ENCODE measurements around the gene ZNF784.

ZNF784 gene, protein sequence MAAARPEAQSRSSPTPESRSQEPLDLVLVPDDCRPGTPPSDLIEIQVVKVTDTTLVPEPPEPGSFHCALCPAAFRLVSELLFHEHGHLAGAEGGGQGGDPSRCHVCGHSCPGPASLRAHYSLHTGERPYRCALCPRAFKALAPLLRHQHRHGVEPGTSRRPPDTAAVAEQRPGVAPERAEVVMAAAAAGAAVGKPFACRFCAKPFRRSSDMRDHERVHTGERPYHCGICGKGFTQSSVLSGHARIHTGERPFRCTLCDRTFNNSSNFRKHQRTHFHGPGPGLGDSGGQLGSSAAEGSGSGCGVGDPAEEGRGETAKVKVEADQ

DNA sequence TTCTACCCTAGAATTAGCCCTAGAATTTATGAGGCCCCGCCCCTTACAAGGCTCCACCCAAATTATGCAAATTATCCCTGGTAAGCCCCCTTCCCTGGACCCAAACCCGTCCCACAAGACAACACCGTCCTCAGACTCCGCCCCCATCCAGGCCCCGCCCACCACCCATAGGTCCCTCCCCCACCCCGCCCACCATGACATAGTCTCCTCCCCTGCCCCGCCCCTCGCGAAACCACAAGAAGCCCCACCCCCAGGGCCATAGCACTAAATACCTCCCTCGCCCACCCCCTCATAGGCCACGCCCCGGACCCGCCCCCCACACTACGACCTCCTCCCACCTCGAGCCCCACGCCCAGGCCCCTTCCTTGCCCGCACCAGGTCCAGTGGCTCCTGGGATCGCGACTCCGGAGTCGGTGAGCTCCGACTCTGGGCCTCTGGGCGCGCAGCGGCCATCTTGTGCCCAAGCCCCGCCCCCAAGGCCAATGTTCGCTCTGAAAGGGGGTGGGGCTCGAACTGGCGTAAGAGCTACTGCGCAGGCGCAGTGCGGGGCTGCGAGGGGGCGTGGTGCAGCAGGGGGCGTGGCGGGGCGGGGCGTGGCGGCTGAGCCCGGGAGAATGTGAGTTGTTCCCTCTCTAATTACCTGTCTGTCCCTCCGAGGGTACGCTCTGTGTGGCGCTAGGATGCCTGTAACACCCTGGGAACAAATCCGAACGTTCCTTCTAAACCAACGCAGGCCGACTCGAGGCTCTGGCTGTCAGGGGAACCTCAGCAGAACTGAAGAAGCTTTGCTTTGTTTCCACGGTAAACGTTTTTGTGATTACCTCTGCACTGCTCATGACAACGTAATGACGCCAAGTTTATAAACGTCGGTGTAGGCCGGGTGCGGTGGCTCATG is at the start of gene ZNF784:
Gene ZNF784 (minus strand): TSS at position 458 of the 895 bp plus-strand sequence. CDS start 5 bp downstream, at position 453.
- peaks cover 16% of the 10 kb centered on the region for H3K36me3 Mint-ChIP-seq (ENCODE audit: low read depth)
- H3K4me1 Mint-ChIP-seq (ENCODE audit: low read depth): peaks cover 54% of the 10 kb centered on the region
- H3K9me3 Mint-ChIP-seq: no peaks in the 10 kb centered on the region
- peak within 1 kb of the TSS; percentile 82 for H3K4me3 Mint-ChIP-seq
- peaks cover 8% of the 10 kb centered on the region for H3K27me3 Mint-ChIP-seq
- H3K27ac Mint-ChIP-seq: peak within 1 kb of the TSS; percentile 88

DNA sequence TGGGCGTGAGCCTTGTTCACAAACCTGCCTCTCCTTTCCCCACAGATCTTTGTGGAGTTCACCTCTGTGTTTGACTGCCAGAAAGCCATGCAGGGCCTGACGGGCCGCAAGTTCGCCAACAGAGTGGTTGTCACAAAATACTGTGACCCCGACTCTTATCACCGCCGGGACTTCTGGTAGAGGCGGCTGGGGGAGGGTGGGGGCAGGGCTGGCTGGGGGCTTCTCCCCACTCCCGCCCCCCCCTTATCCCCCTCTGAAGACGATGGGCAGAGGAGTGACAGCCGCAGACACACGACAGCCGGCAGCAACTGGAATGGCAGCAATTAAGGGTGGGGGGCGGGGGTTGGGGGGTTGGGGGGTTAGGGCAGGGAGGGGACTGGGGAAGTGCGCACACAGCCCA is 49.5 kb upstream of the ZNF784 start:
- Mint-ChIP-seq H3K9me3 (no peaks in the 10 kb centered on the region), H3K36me3 (ENCODE audit: low read depth) (peaks cover 62% of the 10 kb centered on the region), H3K27ac (peak overlapping the region; percentile 59), H3K27me3 (no peaks in the 10 kb centered on the region), H3K4me3 (peak overlapping the region; percentile 32), H3K4me1 (ENCODE audit: low read depth) (peaks cover 60% of the 10 kb centered on the region)

DNA sequence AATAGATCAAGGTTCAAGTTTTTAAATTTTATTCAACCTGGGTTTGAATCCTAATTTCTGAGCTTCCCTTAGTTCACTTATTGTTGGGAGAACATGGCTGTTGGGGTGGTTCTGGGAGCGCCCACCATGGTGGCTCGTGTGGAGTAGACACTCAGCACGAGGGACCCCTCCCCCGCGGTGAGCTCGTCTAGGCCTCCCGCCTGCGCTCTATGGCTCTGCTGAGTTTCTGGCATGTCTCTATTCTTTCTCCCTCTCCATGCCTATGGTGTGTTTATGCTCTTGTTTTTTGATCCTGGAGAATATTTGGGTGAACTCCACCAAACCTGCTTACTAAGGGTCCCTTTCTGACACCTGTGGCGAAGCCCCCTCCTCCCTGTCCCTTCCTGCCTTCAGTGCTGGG is 49.1 kb upstream of the ZNF784 start:
- H3K4me1 Mint-ChIP-seq (ENCODE audit: low read depth): peaks cover 55% of the 10 kb centered on the region
- peak overlapping the region; percentile 59 for H3K27ac Mint-ChIP-seq
- H3K9me3 Mint-ChIP-seq: no peaks in the 10 kb centered on the region
- no peaks in the 10 kb centered on the region for H3K27me3 Mint-ChIP-seq
- H3K4me3 Mint-ChIP-seq: peak overlapping the region; percentile 32
- H3K36me3 Mint-ChIP-seq (ENCODE audit: low read depth): peaks cover 57% of the 10 kb centered on the region

DNA sequence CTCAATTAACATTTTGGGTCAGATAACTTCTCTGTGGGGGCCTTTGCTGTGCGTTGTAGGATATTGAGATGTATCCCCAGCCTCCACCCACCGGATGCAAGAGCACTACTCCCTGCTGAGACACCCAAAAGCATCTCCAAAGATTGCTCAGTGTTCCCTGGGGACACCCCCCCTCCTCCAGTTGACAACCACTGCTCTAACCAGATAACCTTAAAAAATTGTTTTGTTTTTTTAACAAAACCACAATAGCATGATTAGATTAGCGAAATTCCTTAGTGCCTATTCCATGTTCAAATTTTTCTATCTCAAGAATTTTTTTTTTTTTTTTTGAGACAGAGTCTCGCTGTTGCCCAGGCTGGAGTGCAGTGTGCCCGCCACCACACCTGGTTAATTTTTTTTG is 48.1 kb upstream of the ZNF784 start:
- H3K4me1 Mint-ChIP-seq (ENCODE audit: low read depth): peaks cover 54% of the 10 kb centered on the region
- H3K9me3 Mint-ChIP-seq: no peaks in the 10 kb centered on the region
- no peak overlapping the region for H3K27ac Mint-ChIP-seq
- peaks cover 54% of the 10 kb centered on the region for H3K36me3 Mint-ChIP-seq (ENCODE audit: low read depth)
- H3K4me3 Mint-ChIP-seq: no peak overlapping the region
- no peaks in the 10 kb centered on the region for H3K27me3 Mint-ChIP-seq

DNA sequence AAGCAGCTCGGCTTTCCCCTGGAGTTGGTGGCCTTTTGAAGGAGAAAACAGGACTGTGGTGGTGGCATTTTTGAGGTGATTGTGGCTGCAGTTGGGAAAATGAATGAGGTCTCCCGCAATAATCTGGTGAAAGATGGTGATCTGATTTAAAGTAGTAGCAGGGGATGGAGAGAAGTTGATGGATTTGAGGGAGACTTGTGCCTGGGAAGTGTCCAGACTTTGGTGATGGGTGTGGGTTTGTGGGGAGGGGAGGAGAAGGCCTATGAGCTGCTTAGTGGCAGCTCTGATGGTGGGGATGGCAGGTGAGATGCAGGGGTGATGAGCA is 46.6 kb upstream of the ZNF784 start:
- no peak overlapping the region for H3K4me3 Mint-ChIP-seq
- peaks cover 55% of the 10 kb centered on the region for H3K36me3 Mint-ChIP-seq (ENCODE audit: low read depth)
- H3K27me3 Mint-ChIP-seq: no peaks in the 10 kb centered on the region
- no peaks in the 10 kb centered on the region for H3K9me3 Mint-ChIP-seq
- peak overlapping the region; percentile 34 for H3K27ac Mint-ChIP-seq
- peaks cover 47% of the 10 kb centered on the region for H3K4me1 Mint-ChIP-seq (ENCODE audit: low read depth)

DNA sequence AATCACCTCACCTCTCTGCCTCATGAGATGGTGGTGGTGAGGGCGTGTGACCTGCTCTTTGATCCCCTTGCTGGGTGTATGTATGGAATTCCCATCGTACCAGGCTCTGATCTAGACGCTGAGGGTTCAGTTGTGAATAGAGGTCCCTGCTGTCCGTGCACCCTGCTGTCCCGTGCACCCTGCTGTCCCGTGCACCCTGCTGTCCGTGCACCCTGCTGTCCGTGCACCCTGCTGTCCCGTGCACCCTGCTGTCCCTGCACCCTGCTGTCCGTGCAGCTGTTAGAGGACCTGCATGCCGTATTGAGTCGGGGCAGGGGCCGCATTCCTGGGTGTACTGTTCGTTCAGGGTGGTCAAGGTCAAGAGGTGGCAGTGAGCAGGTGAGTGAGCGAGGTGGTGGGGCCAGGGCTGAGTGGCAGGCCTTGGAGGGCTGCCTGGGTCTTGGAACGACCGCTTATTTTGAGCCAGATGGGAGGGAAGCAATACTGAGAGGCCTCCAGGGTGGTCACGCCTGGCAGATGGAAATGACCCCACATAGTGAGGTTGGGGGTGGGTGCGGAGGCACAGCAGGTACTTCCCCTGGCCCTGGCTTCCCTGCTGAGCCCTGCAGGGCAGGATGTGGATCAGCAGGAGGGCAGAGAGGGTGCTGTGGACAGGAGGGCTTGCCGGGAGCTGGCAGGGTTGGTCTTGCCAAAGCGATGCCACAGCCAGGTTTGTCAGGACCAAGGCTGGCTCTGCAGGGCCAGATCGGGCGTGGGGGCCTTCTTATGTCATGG is 46.1 kb upstream of the ZNF784 start:
- H3K4me1 Mint-ChIP-seq (ENCODE audit: low read depth): peaks cover 49% of the 10 kb centered on the region
- peaks cover 57% of the 10 kb centered on the region for H3K36me3 Mint-ChIP-seq (ENCODE audit: low read depth)
- H3K27me3 Mint-ChIP-seq: no peaks in the 10 kb centered on the region

DNA sequence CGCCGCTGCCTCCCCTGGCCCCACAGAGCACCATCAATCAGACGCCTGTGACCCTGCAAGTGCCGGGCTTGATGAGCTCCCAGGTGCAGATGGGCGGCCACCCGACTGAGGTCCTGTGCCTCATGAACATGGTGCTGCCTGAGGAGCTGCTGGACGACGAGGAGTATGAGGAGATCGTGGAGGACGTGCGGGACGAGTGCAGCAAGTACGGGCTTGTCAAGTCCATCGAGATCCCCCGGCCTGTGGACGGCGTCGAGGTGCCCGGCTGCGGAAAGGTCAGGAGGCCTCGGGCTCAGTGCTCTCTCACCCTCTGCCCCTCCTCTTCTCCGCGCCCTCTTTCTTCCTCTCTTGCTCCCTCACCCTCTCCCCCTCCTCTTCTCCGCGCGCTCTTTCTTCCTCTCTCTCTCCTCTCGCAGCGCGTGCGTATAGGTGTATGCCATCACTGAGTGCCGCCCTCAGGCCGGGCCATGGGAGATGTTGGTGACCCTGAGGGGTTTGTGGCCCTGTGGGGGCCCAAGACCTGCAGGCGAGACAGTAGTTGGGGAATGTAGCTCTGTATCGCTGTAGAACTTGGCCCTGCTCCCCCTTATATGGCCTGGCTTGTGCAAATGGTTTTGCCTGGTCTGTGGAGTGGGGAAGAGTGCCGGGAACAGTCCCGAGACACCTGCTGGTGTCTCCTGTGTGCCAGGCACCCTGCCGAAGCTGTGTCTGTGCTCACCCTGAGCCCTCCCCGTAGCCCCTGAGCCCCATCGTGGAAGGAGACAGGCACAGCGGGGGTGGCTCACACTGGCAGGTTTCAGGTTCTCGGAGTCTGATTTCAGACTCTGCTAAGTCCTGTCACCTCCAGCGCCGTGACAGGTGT is 45.3 kb upstream of the ZNF784 start:
- no peaks in the 10 kb centered on the region for H3K27me3 Mint-ChIP-seq
- no peaks in the 10 kb centered on the region for H3K9me3 Mint-ChIP-seq
- peaks cover 59% of the 10 kb centered on the region for H3K36me3 Mint-ChIP-seq (ENCODE audit: low read depth)
- no peak overlapping the region for H3K4me3 Mint-ChIP-seq
- peaks cover 49% of the 10 kb centered on the region for H3K4me1 Mint-ChIP-seq (ENCODE audit: low read depth)
- no peak overlapping the region for H3K27ac Mint-ChIP-seq

More for the DNA sequence above, 46.1 kb upstream of the ZNF784 start:
- Mint-ChIP-seq H3K9me3 (no peaks in the 10 kb centered on the region), H3K27ac (peak overlapping the region; percentile 34), H3K4me3 (no peak overlapping the region)

DNA sequence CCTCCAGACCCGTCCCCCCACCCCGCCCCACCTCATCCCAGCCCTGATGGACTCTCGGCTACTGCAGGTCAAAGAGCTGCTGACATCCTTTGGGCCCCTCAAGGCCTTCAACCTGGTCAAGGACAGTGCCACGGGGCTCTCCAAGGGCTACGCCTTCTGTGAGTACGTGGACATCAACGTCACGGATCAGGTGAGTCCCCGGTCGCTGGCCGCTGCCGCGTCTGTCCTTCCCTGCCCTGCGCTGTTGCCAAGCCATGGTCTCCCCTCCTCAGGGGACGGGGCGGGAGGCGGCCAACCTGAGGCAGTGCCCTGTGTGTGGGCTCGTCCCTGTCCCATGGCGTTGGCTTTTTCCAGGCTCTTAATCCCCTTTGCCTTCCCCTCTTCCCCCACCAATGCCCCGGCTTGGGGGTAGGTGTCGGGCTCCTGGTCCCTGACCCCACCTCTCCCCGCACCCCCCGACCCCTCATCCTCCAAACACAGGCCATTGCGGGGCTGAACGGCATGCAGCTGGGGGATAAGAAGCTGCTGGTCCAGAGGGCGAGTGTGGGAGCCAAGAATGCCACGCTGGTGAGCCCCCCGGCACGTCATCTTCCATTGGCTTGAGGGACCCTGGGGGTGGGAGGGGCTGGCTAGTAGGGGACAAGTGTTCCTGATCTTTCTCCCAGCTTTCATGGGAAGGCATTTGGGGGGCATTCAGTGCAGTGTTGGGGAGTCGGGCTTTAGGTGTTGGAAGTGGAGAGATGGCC is 44.4 kb upstream of the ZNF784 start:
- peaks cover 43% of the 10 kb centered on the region for H3K4me1 Mint-ChIP-seq (ENCODE audit: low read depth)
- peaks cover 63% of the 10 kb centered on the region for H3K36me3 Mint-ChIP-seq (ENCODE audit: low read depth)
- no peaks in the 10 kb centered on the region for H3K27me3 Mint-ChIP-seq
- H3K4me3 Mint-ChIP-seq: no peak overlapping the region
- H3K27ac Mint-ChIP-seq: no peak overlapping the region
- H3K9me3 Mint-ChIP-seq: no peaks in the 10 kb centered on the region

DNA sequence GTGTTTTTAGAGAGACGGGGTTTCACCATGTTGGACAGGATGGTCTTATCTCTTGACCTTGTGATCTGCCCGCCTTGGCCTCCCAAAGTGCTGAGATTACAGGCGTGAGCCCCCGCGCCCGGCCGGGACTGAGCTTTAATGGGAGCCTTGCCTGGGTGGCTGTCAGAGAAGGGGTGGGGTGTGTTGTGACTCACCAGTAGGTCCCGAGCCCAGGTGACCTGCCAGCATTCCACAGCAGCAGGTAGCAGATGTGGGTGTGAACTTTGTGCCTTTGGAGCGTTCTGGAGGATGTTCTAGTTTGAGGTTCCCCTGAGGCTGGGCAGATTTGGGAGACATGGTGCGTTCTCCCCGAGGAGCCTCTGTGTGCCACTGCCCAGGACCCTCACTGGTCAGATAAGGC is 43.6 kb upstream of the ZNF784 start:
- Mint-ChIP-seq H3K36me3 (ENCODE audit: low read depth) (peaks cover 64% of the 10 kb centered on the region), H3K27me3 (no peaks in the 10 kb centered on the region), H3K4me3 (no peak overlapping the region), H3K4me1 (ENCODE audit: low read depth) (peaks cover 45% of the 10 kb centered on the region), H3K9me3 (no peaks in the 10 kb centered on the region), H3K27ac (no peak overlapping the region)

DNA sequence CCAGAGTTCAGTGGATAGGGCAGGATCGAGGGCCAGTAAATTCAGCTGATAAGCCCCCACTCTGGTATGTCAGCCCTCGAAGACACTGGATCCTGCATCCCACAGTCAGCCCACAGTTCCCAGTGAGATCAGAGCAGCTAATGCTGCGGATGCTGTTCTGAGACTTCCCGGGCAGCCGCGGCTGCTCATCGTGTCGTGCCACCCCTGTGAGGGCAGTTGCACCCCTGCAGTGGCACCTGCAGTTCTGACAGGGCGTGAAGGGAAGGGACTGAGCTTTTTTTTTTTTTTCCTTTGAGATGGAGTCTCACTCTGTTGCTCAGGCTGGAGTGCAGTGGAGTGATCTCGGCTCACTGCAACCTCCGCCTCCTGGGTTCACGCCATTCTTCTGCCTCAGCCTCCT is 43.1 kb upstream of the ZNF784 start:
- H3K27me3 Mint-ChIP-seq: no peaks in the 10 kb centered on the region
- no peak overlapping the region for H3K27ac Mint-ChIP-seq
- no peaks in the 10 kb centered on the region for H3K9me3 Mint-ChIP-seq
- H3K4me1 Mint-ChIP-seq (ENCODE audit: low read depth): peaks cover 49% of the 10 kb centered on the region
- no peak overlapping the region for H3K4me3 Mint-ChIP-seq
- peaks cover 68% of the 10 kb centered on the region for H3K36me3 Mint-ChIP-seq (ENCODE audit: low read depth)

DNA sequence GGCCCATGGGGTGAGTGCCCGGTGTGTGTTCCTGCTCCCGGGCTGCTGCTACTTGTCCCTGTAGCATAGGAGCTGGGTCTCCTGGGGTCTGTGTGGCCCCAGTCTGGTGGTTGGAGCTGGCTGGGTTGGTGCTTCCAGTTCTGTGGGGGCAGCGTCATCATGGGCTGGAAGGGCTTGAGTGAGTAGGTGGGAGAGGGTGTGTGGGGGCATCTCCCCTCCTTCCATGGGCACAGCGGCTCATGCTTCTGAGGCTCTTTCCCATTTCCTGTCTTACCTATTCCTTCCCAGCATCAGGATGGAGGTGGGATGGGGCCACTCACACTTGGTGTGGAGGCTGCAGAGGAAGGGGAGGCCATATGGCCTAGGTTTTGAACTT is 42.6 kb upstream of the ZNF784 start:
- H3K36me3 Mint-ChIP-seq (ENCODE audit: low read depth): peaks cover 66% of the 10 kb centered on the region
- no peak overlapping the region for H3K4me3 Mint-ChIP-seq
- H3K9me3 Mint-ChIP-seq: no peaks in the 10 kb centered on the region
- peaks cover 48% of the 10 kb centered on the region for H3K4me1 Mint-ChIP-seq (ENCODE audit: low read depth)
- no peak overlapping the region for H3K27ac Mint-ChIP-seq
- H3K27me3 Mint-ChIP-seq: no peaks in the 10 kb centered on the region

DNA sequence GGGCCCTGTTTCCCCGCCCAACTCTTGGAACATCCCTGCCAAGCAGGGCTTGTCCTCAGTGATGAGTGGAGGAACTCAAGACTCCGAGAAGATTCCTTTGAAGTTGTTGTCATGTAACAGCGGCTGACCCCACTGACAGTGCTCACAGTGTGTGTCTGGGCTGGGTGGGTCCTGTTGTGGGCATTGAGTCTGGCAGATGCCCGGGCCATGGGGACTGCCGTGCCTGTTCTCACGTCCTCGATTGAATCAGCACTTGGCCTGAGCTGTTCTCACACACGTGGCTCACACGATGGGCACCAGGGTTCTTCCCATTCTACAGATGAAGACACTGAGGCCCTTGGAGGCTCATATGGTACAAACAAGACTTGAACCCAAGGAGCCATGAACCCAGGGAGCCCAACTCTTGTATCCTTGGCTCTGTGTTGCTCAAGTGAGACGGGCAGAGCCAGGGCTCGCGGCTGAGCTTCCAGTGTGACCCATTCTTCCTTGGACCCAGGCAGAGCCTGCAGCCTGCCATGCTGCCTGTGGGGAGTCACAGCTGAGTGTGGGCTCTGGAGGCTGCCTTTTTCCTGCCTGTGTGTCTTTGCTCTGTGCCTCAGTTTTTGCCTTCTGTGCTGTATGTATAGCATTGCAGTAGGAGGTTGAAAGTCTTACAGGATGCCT is 42.1 kb upstream of the ZNF784 start:
- peaks cover 71% of the 10 kb centered on the region for H3K36me3 Mint-ChIP-seq (ENCODE audit: low read depth)
- peaks cover 50% of the 10 kb centered on the region for H3K4me1 Mint-ChIP-seq (ENCODE audit: low read depth)
- no peak overlapping the region for H3K4me3 Mint-ChIP-seq
- no peak overlapping the region for H3K27ac Mint-ChIP-seq
- H3K9me3 Mint-ChIP-seq: no peaks in the 10 kb centered on the region
- H3K27me3 Mint-ChIP-seq: no peaks in the 10 kb centered on the region

DNA sequence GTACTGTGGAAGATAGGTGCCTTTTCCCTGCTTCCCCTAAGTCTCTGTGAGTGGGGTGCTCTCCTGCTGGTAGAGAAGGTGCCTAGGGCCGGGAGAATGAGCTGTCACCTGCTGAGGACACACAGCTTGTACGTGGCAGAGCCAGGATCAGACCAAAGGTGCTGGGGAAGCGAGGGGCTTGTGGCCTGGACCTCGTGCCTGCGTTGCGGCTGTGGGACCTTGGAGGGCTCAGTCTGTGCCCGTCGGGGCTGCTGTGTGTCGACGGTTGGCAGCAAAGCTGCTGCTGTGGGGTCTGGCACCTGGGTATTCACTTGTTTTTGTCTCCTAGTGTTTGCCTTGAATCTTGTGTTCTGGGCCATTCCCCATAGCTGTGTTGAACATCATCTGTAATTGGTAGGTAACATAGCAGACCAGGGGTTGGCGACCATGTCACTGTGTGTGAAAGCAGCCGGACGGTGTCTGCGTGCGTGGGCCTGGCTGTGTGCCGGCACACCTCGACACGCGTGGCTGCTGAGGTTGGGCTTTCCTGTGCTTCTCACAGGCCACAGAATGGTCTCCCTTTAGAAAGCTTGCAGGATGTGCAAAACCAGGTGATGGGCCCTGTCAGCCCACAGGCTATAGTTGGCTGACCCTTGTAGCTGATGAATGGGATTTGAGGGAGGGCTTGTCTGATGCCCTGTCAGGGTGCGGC is 39.6 kb upstream of the ZNF784 start:
- peaks cover 42% of the 10 kb centered on the region for H3K4me1 Mint-ChIP-seq (ENCODE audit: low read depth)
- no peaks in the 10 kb centered on the region for H3K27me3 Mint-ChIP-seq
- H3K4me3 Mint-ChIP-seq: no peak overlapping the region
- no peak overlapping the region for H3K27ac Mint-ChIP-seq
- peaks cover 71% of the 10 kb centered on the region for H3K36me3 Mint-ChIP-seq (ENCODE audit: low read depth)
- no peaks in the 10 kb centered on the region for H3K9me3 Mint-ChIP-seq

Measured in stimulated activated naive CD8-positive, alpha-beta T cell treated with anti-CD3 and anti-CD28 coated beads, Interleukin-15, Interleukin-2, amounts not matched to agents 100 ng/mL and 50 ng/mL, for 24 hours (primary cell).